Left cardiac atrium (tissue), 4 donors: ENCODE results near the gene ACTA1. TPM values are rescaled to one million over a fixed set of nuclear protein-coding genes. Genes with fewer than 3 reads are reported as not detected.
"Not testable (repeated sequence)": the region's sequence is repeated elsewhere in the genome, so short reads cannot be mapped to it uniquely, and the experiment has no call there.

ENCODE experiments used
- ATAC-seq, 2 donors: fragments of 200-7000 bp; cut with Tn5 transposase; one replicate each; pipeline ENCODE4 v1.9.1; 2020; ENCODE audit warnings: mild to moderate bottlenecking in 2 of 2, moderate library complexity in 2 of 2
- DNase-seq: peaks from one replicate; pipeline ENCODE4 v3.0.0-alpha.2; 2020
- intact Hi-C, 2 donors: fragments of 100-400 bp; cut with DNase I; formaldehyde crosslinking; loops; one replicate each; pipeline versions ENCODE4 v1.14.1 to v1.15.1; 2022 to 2023
- total RNA-seq, 2 donors: library from RNA; stranded (reverse); fragmentation: NEBNext Ultra II Directional; extraction: Animal tissue kit (Norgen Biotek cat#: 25700); gene quantifications; one replicate each; pipeline ENCODE4 v1.2.1, GENCODE V29; 2021
- donor health status: DM: no; HTN: yes; CAD: no.
- donor health status: DM: no; HTN: yes; CAD: no; lungs with severe emphysema.
- donor health status: DM: yes; HTN: yes; CAD: no.
- donor health status: Dilated cardiomyopathy.

Gene ACTA1
- total RNA-seq, 2 donors from 2014 or later = 508 to 1,063 TPM

- DNase-seq (no peak), ATAC-seq (no peak)
- intact Hi-C loops = no loop called here
These were observed 14.5 kb upstream of the ACTA1 start for GRCh38 chr1:229448354-229448753.

- DNase-seq (no peak), ATAC-seq (no peak)
- intact Hi-C loops = no loop called here
These were observed 13.9 kb upstream of the ACTA1 start for GRCh38 chr1:229447809-229448252.

GRCh38 chr1:229445828-229446227, 11.9 kb upstream of the ACTA1 start:
- ATAC-seq (no peak), DNase-seq (no peak)
- intact Hi-C loops = no loop called here

GRCh38 chr1:229440851-229441537, 7.1 kb upstream of the ACTA1 start:
- no peak for DNase-seq
- peak; percentile 74 to 78 for ATAC-seq
- intact Hi-C loops = no loop called here

GRCh38 chr1:229438021-229438420, 4.1 kb upstream of the ACTA1 start:
- intact Hi-C loops = no loop called here
- DNase-seq (no peak), ATAC-seq (no peak)

GRCh38 chr1:229437443-229437842, 3.5 kb upstream of the ACTA1 start:
- intact Hi-C loops = no loop called here
- no peak for ATAC-seq

GRCh38 chr1:229436201-229436600, 2.3 kb upstream of the ACTA1 start:
- ATAC-seq = no peak
- intact Hi-C loops = no loop called here
- DNase-seq = no peak

More at GRCh38 chr1:229437443-229437842, 3.5 kb upstream of the ACTA1 start:
- no peak for DNase-seq

GRCh38 chr1:229434641-229435051, 752 bp upstream of the ACTA1 start:
- DNase-seq (no peak), ATAC-seq (peak; percentile 53 to 78)
- intact Hi-C loops = no loop called here

GRCh38 chr1:229433364-229434004, 410 bp downstream of the ACTA1 start:
- DNase-seq = no peak
- intact Hi-C loops = no loop called here
- ATAC-seq = no peak

GRCh38 chr1:229432905-229433304, 989 bp downstream of the ACTA1 start:
- intact Hi-C loops = no loop called here
- ATAC-seq = no peak
- no peak for DNase-seq

GRCh38 chr1:229432116-229432461, 1.8 kb downstream of the ACTA1 start:
- DNase-seq (no peak), ATAC-seq (no peak)
- intact Hi-C loops = no loop called here

GRCh38 chr1:229431284-229432115, 2.4 kb downstream of the ACTA1 start:
- DNase-seq (no peak), ATAC-seq (no peak)
- intact Hi-C loops = no loop called here

- ATAC-seq = peak; percentile 55 to 68
- intact Hi-C loops = no loop called here
- peak; percentile 77 for DNase-seq
These were observed 3.1 kb downstream of the ACTA1 start for GRCh38 chr1:229430761-229431283.

- ATAC-seq (no peak), DNase-seq (no peak)
- intact Hi-C loops = no loop called here
These were observed 5.6 kb downstream of the ACTA1 start for GRCh38 chr1:229428256-229428655.

GRCh38 chr1:229427572-229427971, 6.3 kb downstream of the ACTA1 start:
- ATAC-seq (no peak), DNase-seq (no peak)
- intact Hi-C loops = no loop called here

- intact Hi-C loops = no loop called here
- ATAC-seq (no peak), DNase-seq (no peak)
These were observed 8.2 kb downstream of the ACTA1 start for GRCh38 chr1:229425564-229426159.

- DNase-seq = no peak
- ATAC-seq = no peak
- intact Hi-C loops = no loop called here
These were observed 13.1 kb downstream of the ACTA1 start for GRCh38 chr1:229420765-229421164.

GRCh38 chr1:229420224-229420623, 13.7 kb downstream of the ACTA1 start:
- no peak for DNase-seq

GRCh38 chr1:229418586-229418985, 15.3 kb downstream of the ACTA1 start:
- ATAC-seq, intact Hi-C loops, DNase-seq: not testable (repeated sequence)

More at GRCh38 chr1:229420224-229420623, 13.7 kb downstream of the ACTA1 start:
- ATAC-seq = no peak
- intact Hi-C loops = no loop called here
